Vagina (tissue), 2 donors: Measurements from ENCODE around the gene IL17RA.

Experiments
- CTCF ChIP-seq, 3 experiments: fragments of 450-650 bp in 2 of 3; fragments of 200-600 bp in 1 of 3; sonication (generic) in 1 of 3; IDR thresholded peaks; one replicate each; pipeline ENCODE4 v1.5.1; 2017 to 2019; ENCODE audit warnings: antibody characterized with exemption in 3 of 3, mild to moderate bottlenecking in 2 of 3, moderate library complexity in 2 of 3
- POLR2A ChIP-seq, 2 donors: fragments of 450-650 bp; IDR thresholded peaks; one replicate each; pipeline ENCODE4 v1.6.1; 2017; ENCODE audit warnings: antibody characterized with exemption in 2 of 2, mild to moderate bottlenecking in 2 of 2, moderate library complexity in 2 of 2
- POLR2AphosphoS5 ChIP-seq, 2 donors: sonication (generic); formaldehyde crosslinking; IDR thresholded peaks; one replicate each; pipeline ENCODE4 v1.9.0; 2017; ENCODE audit warnings: antibody characterized with exemption in 2 of 2, mild to moderate bottlenecking in 2 of 2, low read depth in 1 of 2; ENCODE audit not compliant: insufficient read depth in 1 of 2

DNA sequence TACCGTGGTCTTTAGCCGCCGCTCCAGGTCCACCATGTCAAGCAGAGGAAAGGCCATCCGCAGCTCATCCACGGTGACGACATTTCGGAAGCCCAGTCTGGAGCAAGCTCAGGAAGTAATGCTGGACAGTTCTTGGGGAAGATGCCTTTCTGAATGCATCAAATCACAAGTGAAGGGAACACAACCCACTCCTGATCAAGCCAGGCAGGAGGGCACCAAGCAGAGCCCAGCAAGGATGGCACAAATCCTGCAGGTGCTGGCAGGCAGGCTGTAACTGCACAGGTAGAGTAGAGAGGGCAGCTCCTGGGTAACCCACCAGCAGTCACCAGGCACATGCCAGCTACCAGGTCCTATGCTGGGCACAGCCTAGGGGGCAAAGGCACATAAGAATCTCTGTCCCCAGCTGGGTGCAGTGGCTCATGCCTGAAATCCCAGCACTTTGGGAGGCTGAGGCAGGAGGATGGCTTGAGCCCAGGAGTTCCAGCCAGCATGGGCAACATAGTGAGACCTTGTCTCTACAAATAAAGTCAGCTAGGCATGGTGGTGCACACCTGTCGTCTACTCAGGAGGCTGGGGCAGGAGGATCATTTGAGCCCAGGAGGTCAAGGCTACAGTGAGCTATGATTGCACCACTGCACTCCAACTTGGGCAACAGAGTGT, 60.4 kb downstream of the IL17RA start:
- TF ChIP-seq POLR2A (IDR thresholded peaks at IDR 0.05) (no peak), CTCF (IDR thresholded peaks at IDR 0.05) (no peak), POLR2AphosphoS5 (IDR thresholded peaks at IDR 0.05; ENCODE audit: insufficient read depth in 1 of 2, low read depth in 1 of 2) (no peak)
